ENCODE results near the gene SC5D.

DNA sequence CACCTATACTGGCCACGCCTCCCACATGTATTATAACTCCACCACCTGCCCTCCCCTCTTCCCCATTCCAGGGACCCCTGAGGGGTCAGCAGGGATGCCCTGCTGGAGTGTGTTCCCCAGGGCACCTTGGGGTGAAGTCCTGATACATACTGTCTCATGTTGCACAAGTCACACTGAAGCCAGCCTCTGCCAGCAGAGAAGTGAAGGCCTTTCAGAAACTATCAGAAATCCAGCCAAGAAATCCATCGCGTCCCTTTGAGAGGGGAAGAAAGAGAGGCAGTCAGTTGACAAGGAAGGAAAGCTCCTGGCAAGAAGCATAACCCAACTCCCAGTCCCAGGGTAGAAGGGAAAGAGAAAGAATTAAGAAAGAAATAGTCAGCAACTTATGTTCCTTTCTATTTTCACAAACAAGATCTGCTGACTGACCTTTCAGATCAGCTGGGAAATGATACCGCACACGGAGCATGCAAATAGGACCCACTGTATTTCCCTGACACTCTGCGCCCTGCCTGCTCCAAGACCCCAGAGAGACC lies 45.2 kb downstream of the SC5D start:
- TF ChIP-seq, protein P1, sequence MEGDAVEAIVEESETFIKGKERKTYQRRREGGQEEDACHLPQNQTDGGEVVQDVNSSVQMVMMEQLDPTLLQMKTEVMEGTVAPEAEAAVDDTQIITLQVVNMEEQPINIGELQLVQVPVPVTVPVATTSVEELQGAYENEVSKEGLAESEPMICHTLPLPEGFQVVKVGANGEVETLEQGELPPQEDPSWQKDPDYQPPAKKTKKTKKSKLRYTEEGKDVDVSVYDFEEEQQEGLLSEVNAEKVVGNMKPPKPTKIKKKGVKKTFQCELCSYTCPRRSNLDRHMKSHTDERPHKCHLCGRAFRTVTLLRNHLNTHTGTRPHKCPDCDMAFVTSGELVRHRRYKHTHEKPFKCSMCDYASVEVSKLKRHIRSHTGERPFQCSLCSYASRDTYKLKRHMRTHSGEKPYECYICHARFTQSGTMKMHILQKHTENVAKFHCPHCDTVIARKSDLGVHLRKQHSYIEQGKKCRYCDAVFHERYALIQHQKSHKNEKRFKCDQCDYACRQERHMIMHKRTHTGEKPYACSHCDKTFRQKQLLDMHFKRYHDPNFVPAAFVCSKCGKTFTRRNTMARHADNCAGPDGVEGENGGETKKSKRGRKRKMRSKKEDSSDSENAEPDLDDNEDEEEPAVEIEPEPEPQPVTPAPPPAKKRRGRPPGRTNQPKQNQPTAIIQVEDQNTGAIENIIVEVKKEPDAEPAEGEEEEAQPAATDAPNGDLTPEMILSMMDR (IDR thresholded peaks at IDR 0.05) = no peak
- no peak for TF ChIP-seq POLR2A (IDR thresholded peaks at IDR 0.05)
- TF ChIP-seq POLR2AphosphoS5 (IDR thresholded peaks at IDR 0.05) = no peak
- TF ChIP-seq EP300 (IDR thresholded peaks at IDR 0.05; ENCODE audit: low read depth) = no peak

Data from transverse colon (tissue), 4 donors.